GM21390 (cell line): ENCODE measurements around the gene RPAP3.

ENCODE experiments used
- ATAC-seq: cut with Tn5 transposase; IDR thresholded peaks from one replicate; pipeline ENCODE4 v1.9.1; 2021; ENCODE audit not compliant: unreplicated experiment

Gene RPAP3, protein sequence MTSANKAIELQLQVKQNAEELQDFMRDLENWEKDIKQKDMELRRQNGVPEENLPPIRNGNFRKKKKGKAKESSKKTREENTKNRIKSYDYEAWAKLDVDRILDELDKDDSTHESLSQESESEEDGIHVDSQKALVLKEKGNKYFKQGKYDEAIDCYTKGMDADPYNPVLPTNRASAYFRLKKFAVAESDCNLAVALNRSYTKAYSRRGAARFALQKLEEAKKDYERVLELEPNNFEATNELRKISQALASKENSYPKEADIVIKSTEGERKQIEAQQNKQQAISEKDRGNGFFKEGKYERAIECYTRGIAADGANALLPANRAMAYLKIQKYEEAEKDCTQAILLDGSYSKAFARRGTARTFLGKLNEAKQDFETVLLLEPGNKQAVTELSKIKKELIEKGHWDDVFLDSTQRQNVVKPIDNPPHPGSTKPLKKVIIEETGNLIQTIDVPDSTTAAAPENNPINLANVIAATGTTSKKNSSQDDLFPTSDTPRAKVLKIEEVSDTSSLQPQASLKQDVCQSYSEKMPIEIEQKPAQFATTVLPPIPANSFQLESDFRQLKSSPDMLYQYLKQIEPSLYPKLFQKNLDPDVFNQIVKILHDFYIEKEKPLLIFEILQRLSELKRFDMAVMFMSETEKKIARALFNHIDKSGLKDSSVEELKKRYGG

DNA sequence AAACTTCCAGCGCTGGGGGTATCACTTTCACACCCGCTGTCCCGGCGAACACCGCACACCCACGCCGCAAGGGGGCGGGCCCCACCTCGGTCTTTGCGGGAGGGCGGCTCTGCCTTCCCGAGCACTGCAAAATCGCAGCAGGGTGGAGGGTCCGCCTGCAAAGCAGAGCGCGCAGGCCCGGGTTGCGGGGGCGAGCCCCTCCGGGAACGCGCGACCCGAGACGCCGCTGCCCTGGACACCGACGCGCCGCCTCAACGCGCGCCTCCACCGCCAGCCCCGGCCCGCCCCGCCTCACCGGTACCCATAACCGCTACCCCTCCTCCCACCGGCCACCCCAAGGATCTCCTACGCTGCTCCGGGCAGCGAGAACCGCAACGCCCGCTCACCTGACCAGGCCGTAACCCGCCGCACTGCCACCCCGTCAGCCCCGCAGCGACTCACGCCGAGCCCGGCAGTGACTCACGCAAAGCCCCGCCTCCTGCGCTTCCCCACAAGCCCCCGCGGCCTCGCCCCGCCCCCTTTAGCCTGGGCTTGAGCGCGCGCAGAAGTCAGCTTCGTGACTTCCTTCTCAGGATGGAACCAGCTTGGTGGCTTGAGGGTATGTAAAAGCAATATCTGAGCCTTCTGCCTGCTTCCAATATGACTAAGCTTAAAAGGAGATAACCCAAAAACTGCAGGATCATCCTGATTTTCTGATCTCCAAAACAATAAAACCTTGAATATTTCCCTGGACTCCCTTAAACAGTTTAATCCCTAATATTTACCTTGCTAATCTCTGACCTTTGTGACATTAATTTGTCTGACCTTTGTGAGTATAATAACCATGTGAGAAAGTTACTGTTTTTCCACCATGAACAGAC, at the start of gene RPAP3:
Gene RPAP3, minus strand, starts transcription at position 465 of the 860 bp plus-strand sequence. CDS start 3,190 bp downstream, outside the sequence.
- ATAC-seq: peak; percentile 79

DNA sequence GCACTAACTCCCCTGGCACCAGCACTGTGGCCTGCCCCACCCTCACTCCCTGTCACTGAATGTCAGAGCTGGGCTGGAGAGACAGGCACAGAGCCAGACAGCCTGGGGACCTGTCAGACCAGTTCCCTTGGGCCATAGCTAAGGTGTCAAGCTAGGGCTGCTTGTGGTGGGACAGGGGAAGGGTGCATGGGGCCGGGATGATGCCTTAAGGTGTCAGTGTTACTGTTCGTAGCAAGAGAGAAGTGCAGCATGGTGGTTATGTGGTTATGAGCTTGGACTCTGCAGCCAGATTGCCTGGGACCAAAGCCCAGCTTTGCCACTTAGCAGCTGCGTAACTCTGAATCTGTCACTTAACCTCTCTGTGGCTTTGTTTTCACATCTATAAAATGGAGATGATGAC, 49.1 kb upstream of the RPAP3 start:
- ATAC-seq: peak; percentile 12

- no peak for ATAC-seq
These were observed 48.3 kb upstream of the RPAP3 start for GRCh38 chr12:47754126-47754525.

GRCh38 chr12:47753021-47754001, 47.5 kb upstream of the RPAP3 start:
- no peak for ATAC-seq

DNA sequence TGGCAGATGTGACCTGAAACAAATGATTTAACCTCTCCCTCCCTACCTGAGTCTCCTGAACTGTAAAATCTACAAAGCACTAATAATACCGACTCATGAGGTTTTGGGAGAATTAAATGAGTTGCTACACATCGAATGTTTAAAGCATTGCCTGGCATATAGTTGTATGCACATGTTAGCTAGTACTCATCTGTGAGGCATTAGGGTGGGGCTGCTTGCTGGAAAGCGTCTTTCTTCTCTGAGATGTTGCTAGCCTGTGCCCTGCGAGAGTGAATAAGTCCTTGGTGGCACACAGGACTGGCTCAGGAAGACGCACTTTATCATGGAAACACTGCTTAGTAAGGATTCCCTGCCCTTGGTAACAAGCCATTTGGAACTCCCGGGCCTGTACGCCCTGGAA, 46.7 kb upstream of the RPAP3 start:
- ATAC-seq: no peak

DNA sequence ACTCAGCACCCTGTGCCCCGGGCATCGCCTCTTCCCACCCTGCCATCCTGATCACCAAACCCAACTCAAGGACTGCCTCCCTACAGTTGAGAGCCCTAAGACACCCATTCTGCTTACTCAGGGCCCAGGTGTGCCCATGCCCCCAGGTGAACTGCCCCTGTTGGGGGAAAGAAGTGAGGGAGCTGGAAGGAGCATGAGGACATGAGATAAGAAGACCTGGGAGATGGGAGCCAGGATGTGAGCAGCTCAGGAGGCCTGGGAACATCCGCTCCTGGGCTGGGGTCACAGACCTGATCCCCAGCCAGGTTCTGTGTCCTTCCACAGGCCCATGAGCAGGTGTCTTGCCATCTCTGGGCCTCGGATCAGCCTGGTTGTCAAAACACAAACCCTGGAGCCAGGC, 46.3 kb upstream of the RPAP3 start:
- no peak for ATAC-seq

- no peak for ATAC-seq
These were observed 45.7 kb upstream of the RPAP3 start for GRCh38 chr12:47751561-47751960.

GRCh38 chr12:47750916-47751470, 45.2 kb upstream of the RPAP3 start:
- ATAC-seq: no peak

- no peak for ATAC-seq
These were observed 44.5 kb upstream of the RPAP3 start for GRCh38 chr12:47750229-47750798.

- no peak for ATAC-seq
These were observed 43.1 kb upstream of the RPAP3 start for GRCh38 chr12:47748899-47749298.

DNA sequence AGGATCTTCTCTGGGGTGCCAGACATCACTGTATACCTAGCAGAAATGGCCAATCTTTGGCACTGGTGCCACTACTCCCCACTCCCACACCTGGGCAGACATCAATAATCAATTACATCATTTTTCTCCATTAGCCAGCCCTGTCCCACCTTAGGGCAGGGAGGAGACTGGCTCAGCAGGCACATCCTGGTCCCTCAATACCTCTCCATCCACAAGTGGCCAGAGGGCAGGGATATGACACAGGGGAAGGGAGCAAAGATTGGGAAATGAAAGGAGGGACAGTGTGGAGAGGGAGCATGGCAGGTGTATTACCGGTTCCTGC, 42.6 kb upstream of the RPAP3 start:
- ATAC-seq: no peak

DNA sequence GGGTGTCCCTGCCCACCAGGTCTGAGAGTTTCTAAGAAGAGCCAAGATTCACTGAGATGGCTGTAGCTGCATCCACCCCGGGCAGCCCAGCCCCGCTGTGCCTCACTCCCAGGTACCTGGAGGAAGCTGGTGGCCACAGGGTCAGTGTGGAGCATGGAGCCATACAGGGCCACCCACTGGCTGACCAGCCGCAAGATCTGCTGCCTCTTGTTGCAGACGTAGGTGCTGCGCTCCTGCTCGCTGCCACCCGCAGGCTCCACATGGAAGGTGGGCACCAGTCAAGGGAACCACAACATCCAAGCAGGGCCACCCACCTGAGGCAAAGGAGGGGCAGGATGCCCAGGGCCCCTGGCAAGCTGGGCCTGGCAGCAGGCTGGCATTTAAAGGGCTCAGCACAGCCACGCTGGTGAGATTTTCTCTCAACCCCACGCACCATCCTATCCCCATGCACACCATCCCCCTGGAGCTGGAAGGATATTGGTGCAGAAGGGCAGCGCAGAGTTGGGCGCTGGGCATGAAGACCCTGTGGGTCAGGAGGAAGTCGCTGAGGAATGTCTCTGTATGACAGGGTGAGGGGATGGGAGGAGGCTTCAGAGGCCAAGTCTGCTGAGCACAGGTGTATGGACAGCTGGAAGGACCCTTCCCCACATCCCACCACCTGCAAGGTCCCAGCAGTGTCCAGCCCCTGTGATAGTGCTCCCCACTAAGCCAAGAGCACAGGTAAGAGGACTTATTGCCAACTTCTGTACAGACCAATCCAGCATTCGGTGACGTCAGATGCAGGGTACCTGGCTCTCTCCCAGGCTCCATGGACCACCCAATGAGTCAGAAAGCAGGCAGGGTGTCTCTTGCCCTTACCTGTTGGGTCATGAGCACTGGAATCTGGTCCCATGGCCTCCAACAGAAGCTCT, 42.0 kb upstream of the RPAP3 start:
- no peak for ATAC-seq

DNA sequence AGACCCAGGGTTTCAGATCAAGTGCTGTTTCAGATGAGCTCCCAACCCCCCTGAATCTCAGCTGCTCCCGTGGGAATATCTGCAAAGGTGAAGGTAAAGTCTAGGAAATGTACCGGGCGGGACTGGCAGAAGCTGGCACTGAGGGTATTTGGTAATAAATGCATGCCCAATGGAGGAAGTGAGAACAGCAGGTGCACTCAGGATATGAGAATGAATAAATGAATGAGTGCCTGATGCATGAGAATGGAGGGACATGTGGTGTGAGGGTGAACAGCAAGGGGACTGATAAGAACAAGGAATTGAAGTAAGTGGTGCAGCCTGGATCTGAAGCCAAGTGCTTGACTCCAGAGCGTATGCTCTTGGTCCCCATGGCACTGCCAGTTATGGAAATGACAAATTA, 41.3 kb upstream of the RPAP3 start:
- no peak for ATAC-seq

GRCh38 chr12:47746523-47746922, 40.7 kb upstream of the RPAP3 start:
- ATAC-seq: no peak

- no peak for ATAC-seq
These were observed 40.2 kb upstream of the RPAP3 start for GRCh38 chr12:47746073-47746472.

DNA sequence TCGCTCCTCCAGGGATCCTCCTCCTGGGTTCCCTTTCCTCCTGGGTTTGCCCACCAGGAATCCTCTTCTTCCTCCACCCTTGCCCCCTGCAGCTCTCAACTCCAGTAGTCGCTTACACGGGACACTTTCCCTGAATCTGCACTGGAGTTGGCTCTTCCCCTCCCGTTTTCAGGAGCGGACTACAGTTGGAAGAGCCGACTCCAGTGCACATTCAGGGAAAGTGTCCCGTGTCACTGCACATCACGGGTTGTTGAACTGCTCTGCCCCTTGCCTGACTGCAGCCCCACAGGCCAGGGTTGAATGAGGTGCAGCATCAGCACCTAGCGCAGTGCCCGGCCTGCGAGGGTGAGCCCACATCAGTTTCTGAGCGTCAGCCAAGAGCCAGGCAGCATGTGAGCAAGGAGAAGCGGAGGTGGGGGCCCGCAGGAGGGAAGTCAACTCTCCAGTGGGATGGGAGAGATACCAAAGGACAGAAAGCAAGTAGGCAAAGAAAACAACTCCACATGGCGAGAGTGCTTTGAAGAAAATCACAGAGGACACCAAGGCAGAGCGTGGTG, 39.7 kb upstream of the RPAP3 start:
- ATAC-seq: no peak

GRCh38 chr12:47744778-47745436, 39.1 kb upstream of the RPAP3 start:
- ATAC-seq: no peak
